CD14-positive monocyte (primary cell): ENCODE results near the gene RAPGEF5. TPM values are rescaled to one million over a fixed set of nuclear protein-coding genes. Genes with fewer than 3 reads are reported as not detected.

Source experiments
- DNase-seq, 3 donors: peaks; one replicate each; pipeline ENCODE4 v3.0.0-alpha.2; 2011 to 2022
- H2AFZ ChIP-seq: 2 replicates; pipeline ENCODE4 v1.6.0; 2012; ENCODE audit warnings: mild to moderate bottlenecking, low read depth, low read length, inconsistent platforms; ENCODE audit not compliant: insufficient read depth, poor library complexity, severe bottlenecking
- H3K27ac ChIP-seq, 2 donors: 1 replicate in 1 of 2; 2 replicates in 1 of 2; pipeline ENCODE4 v1.5.1; 2012 to 2013; ENCODE audit warnings: low read length in 2 of 2, control low read depth in 1 of 2, inconsistent platforms in 1 of 2, low read depth in 1 of 2, mild to moderate bottlenecking in 1 of 2
- H3K27me3 ChIP-seq, 2 donors: one replicate each; pipeline versions ENCODE4 v1.6.0 to v1.6.1; 2011 to 2013; ENCODE audit warnings: low read length in 2 of 2; ENCODE audit not compliant: control insufficient read depth in 2 of 2, insufficient read depth in 2 of 2
- H3K36me3 ChIP-seq, 2 donors: replicated peaks in 1 of 2; 1 replicate in 1 of 2; 2 replicates in 1 of 2; pipeline versions ENCODE4 v1.5.1 to v1.6.1; 2012 to 2013; ENCODE audit warnings: low read length in 2 of 2, control low read depth in 1 of 2, inconsistent platforms in 1 of 2, mild to moderate bottlenecking in 1 of 2; ENCODE audit not compliant: insufficient read depth in 2 of 2, control insufficient read depth in 1 of 2
- H3K4me1 ChIP-seq, 2 donors: 1 replicate in 1 of 2; 2 replicates in 1 of 2; pipeline versions ENCODE4 v1.5.1 to v1.6.1; 2012 to 2013; ENCODE audit warnings: low read length in 2 of 2, control low read depth in 1 of 2, inconsistent platforms in 1 of 2, mild to moderate bottlenecking in 1 of 2, moderate library complexity in 1 of 2; ENCODE audit not compliant: insufficient read depth in 2 of 2, control insufficient read depth in 1 of 2
- H3K4me2 ChIP-seq: replicated peaks from 2 replicates; pipeline ENCODE3; 2012; ENCODE audit warnings: low read length, moderate library complexity, mild to moderate bottlenecking; ENCODE audit not compliant: poor library complexity, severe bottlenecking; ENCODE audit errors: extremely low read depth
- H3K4me3 ChIP-seq, 3 experiments: fragments of 200-600 bp in 1 of 3; sonication (generic) in 1 of 3; replicated peaks in 1 of 3; 1 replicate in 2 of 3; 2 replicates in 1 of 3; pipeline ENCODE4 v1.5.1; 2011 to 2013; ENCODE audit warnings: low read length in 3 of 3, mild to moderate bottlenecking in 3 of 3, control low read depth in 2 of 3, low read depth in 2 of 3, inconsistent platforms in 1 of 3, moderate library complexity in 1 of 3
- H3K79me2 ChIP-seq: 2 replicates; pipeline ENCODE4 v1.6.0; 2012; ENCODE audit warnings: mild to moderate bottlenecking, control low read depth, inconsistent platforms, low read length, moderate library complexity; ENCODE audit not compliant: insufficient read depth
- H3K9ac ChIP-seq: 2 replicates; pipeline ENCODE4 v1.6.0; 2017; ENCODE audit warnings: low read length, mild to moderate bottlenecking; ENCODE audit not compliant: insufficient read depth, poor library complexity, severe bottlenecking
- H3K9me3 ChIP-seq, 2 donors: replicated peaks in 1 of 2; 1 replicate in 1 of 2; 2 replicates in 1 of 2; pipeline versions ENCODE4 v1.5.1 to v1.6.1; 2012 to 2013; ENCODE audit warnings: low read length in 2 of 2, control low read depth in 1 of 2; ENCODE audit not compliant: control insufficient read depth in 1 of 2, insufficient read depth in 1 of 2
- H4K20me1 ChIP-seq: 2 replicates; pipeline ENCODE4 v1.6.0; 2012; ENCODE audit warnings: mild to moderate bottlenecking, low read length, control low read depth, moderate library complexity; ENCODE audit not compliant: insufficient read depth
- H3K27ac Mint-ChIP-seq, 7 donors: one replicate each; pipeline ENCODE4 v1.8.0; 2020; ENCODE audit warnings: mild to moderate bottlenecking in 7 of 7, mixed read lengths in 7 of 7, moderate library complexity in 6 of 7, inconsistent platforms in 2 of 7
- H3K27me3 Mint-ChIP-seq, 3 donors: one replicate each; pipeline ENCODE4 v1.8.0; 2021 to 2022; ENCODE audit warnings: low read depth in 3 of 3, mild to moderate bottlenecking in 3 of 3, mixed read lengths in 3 of 3, moderate library complexity in 3 of 3, inconsistent platforms in 1 of 3
- H3K36me3 Mint-ChIP-seq, 2 donors: one replicate each; pipeline ENCODE4 v1.8.0; 2020; ENCODE audit warnings: mixed read lengths in 2 of 2, inconsistent platforms in 1 of 2, mild to moderate bottlenecking in 1 of 2
- H3K4me1 Mint-ChIP-seq: one replicate; pipeline ENCODE4 v1.8.0; 2020; ENCODE audit warnings: mild to moderate bottlenecking, mixed read lengths
- H3K4me3 Mint-ChIP-seq, 2 donors: one replicate each; pipeline ENCODE4 v1.8.0; 2020; ENCODE audit warnings: mild to moderate bottlenecking in 2 of 2, mixed read lengths in 2 of 2, moderate library complexity in 1 of 2
- H3K9me3 Mint-ChIP-seq, 7 donors: one replicate each; pipeline ENCODE4 v1.8.0; 2020 to 2022; ENCODE audit warnings: mixed read lengths in 7 of 7, mild to moderate bottlenecking in 6 of 7, moderate library complexity in 6 of 7, inconsistent platforms in 2 of 7
- WGBS: methylation state at CpG from one replicate; pipeline ENCODE4 v1.1.5; 2013; ENCODE audit warnings: missing lambda C conversion rate; ENCODE audit not compliant: insufficient coverage; 5-methylcytosine and 5-hydroxymethylcytosine counted together
- intact Hi-C, 2 donors: fragments of 100-400 bp; cut with micrococcal nuclease; formaldehyde crosslinking; loops; one replicate each; pipeline versions ENCODE4 v1.15.0 to v1.15.1; 2023
- polyA plus RNA-seq, 3 donors: library from polyadenylated mRNA; depleted of rRNA in 1 of 3; unstranded in 2 of 3; stranded (reverse) in 1 of 3; fragments of 300-500 nt in 2 of 3; fragments of >200 nt in 1 of 3; fragmentation: Illumina TruSeq in 2 of 3; gene quantifications; 1 replicate in 2 of 3; 2 replicates in 1 of 3; pipeline ENCODE4 v1.2.3, GENCODE V29; 2012 to 2021
- TF ChIP-seq, protein P1 (sequence below): fragments of 200-600 bp; IDR thresholded peaks from one replicate; pipeline ENCODE4 v1.8.0; 2022; ENCODE audit warnings: antibody characterized with exemption, mild to moderate bottlenecking

The RAPGEF5 gene
- polyA plus RNA-seq, 3 donors, result not detected

DNA sequence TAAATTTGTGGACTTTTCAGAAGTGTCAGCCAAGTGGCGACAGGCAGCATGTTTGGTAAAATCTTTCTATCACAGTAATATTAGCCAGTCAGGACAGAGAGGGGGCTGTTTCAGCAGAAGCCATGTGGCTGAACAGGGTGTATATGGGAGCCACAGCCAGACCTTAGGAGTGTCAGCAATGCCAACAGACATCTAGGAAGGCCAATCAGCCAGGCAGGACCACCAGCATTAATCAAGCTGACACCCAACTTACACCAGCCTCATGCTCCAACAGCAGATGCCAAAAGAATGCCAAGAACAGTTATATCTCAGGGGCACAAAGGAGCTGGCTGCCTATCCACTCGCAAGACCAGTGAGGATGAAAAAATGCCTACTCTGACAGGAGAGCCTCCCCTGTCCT is 54.8 kb downstream of the RAPGEF5 start:
- intact Hi-C loops, result no loop called here
- no peaks in the 10 kb centered on the region for H3K79me2 ChIP-seq
- Mint-ChIP-seq H3K9me3 (peaks cover 0 to 8% (median 2%) of the 10 kb centered on the region in 7 donors), H3K27ac (no peak overlapping the region), H3K4me1 (no peaks in the 10 kb centered on the region), H3K36me3 (no peaks in the 10 kb centered on the region), H3K27me3 (no peaks in the 10 kb centered on the region), H3K4me3 (no peak overlapping the region)
- no peaks in the 10 kb centered on the region for H3K4me1 ChIP-seq
- no peak for DNase-seq
- WGBS, result 100% methylated on average over 1 of the region's 2 CpGs
- no peaks in the 10 kb centered on the region for H4K20me1 ChIP-seq
- TF ChIP-seq, protein P1, sequence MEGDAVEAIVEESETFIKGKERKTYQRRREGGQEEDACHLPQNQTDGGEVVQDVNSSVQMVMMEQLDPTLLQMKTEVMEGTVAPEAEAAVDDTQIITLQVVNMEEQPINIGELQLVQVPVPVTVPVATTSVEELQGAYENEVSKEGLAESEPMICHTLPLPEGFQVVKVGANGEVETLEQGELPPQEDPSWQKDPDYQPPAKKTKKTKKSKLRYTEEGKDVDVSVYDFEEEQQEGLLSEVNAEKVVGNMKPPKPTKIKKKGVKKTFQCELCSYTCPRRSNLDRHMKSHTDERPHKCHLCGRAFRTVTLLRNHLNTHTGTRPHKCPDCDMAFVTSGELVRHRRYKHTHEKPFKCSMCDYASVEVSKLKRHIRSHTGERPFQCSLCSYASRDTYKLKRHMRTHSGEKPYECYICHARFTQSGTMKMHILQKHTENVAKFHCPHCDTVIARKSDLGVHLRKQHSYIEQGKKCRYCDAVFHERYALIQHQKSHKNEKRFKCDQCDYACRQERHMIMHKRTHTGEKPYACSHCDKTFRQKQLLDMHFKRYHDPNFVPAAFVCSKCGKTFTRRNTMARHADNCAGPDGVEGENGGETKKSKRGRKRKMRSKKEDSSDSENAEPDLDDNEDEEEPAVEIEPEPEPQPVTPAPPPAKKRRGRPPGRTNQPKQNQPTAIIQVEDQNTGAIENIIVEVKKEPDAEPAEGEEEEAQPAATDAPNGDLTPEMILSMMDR, result no peak
- no peak overlapping the region for H3K27ac ChIP-seq
- H3K4me3 ChIP-seq, result no peak overlapping the region
- H3K27me3 ChIP-seq, result no peaks in the 10 kb centered on the region
- no peaks in the 10 kb centered on the region for H3K9me3 ChIP-seq
- H3K36me3 ChIP-seq, result no peaks in the 10 kb centered on the region
- no peak overlapping the region for H2AFZ ChIP-seq
- no peak overlapping the region for H3K9ac ChIP-seq
- H3K4me2 ChIP-seq, result no peak overlapping the region

DNA sequence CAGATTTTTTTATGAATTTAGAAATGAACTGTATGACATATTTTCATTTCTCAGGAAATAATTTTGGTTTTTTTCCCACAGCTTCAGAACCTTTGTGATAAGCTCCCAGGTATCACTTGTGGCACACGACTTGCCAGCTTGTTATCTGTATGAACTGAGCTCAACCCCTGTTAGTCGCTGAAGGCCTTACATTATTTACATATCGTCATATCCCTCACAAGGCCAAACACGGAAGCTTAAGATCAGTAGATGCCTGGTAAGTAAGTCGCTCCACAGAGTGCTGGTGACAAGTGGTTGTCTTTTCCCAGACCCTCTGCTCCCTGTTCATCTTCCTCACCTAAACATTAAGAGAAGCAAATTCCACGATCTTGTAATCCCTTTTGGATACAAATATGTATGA is 55.2 kb downstream of the RAPGEF5 start:
- Mint-ChIP-seq H3K27ac (no peak overlapping the region), H3K9me3 (peaks cover 0 to 8% (median 2%) of the 10 kb centered on the region in 7 donors), H3K4me1 (no peaks in the 10 kb centered on the region), H3K36me3 (no peaks in the 10 kb centered on the region), H3K27me3 (no peaks in the 10 kb centered on the region), H3K4me3 (no peak overlapping the region)
- intact Hi-C loops, result no loop called here
- Histone ChIP-seq H3K9ac (no peak overlapping the region), H3K27ac (no peak overlapping the region), H3K4me1 (no peaks in the 10 kb centered on the region), H3K79me2 (no peaks in the 10 kb centered on the region), H3K4me3 (no peak overlapping the region), H3K27me3 (no peaks in the 10 kb centered on the region), H2AFZ (no peak overlapping the region), H4K20me1 (no peaks in the 10 kb centered on the region), H3K4me2 (no peak overlapping the region), H3K36me3 (no peaks in the 10 kb centered on the region), H3K9me3 (no peaks in the 10 kb centered on the region)
- no peak for DNase-seq
- TF ChIP-seq, protein P1, result no peak
- WGBS, result 83% methylated on average over 4 of the region's 6 CpGs
